Vagina (tissue), 2 donors: ENCODE measurements around the gene FGF19. TPM values are rescaled to one million over a fixed set of nuclear protein-coding genes. Genes with fewer than 3 reads are reported as not detected.
"Not testable (repeated sequence)": the region's sequence is repeated elsewhere in the genome, so short reads cannot be mapped to it uniquely, and the experiment has no call there.

Experiments used
- DNase-seq, 2 donors: peaks; one replicate each; pipeline ENCODE4 v3.0.0-alpha.2; 2017; ENCODE audit errors: extremely low spot score in 2 of 2
- H3K27ac ChIP-seq: fragments of 200-600 bp; sonication (generic); one replicate; pipeline ENCODE4 v1.5.1; 2019
- H3K27me3 ChIP-seq: fragments of 200-600 bp; sonication (generic); one replicate; pipeline ENCODE4 v1.5.1; 2019
- H3K36me3 ChIP-seq, 2 donors: fragments of 200-600 bp; sonication (generic); one replicate each; pipeline ENCODE4 v1.5.1; 2017 to 2019
- H3K4me1 ChIP-seq: fragments of 200-600 bp; sonication (generic); one replicate; pipeline ENCODE4 v1.5.1; 2019
- H3K4me3 ChIP-seq, 2 donors: fragments of 200-600 bp; sonication (generic); 1 replicate in 1 of 2; 2 replicates in 1 of 2; pipeline ENCODE4 v1.5.1; 2016 to 2019
- H3K9me3 ChIP-seq: fragments of 200-600 bp; sonication (generic); one replicate; pipeline ENCODE4 v1.5.1; 2019
- POLR2A ChIP-seq, 2 donors: fragments of 450-650 bp; IDR thresholded peaks; one replicate each; pipeline ENCODE4 v1.6.1; 2017; ENCODE audit warnings: antibody characterized with exemption in 2 of 2, mild to moderate bottlenecking in 2 of 2, moderate library complexity in 2 of 2
- POLR2AphosphoS5 ChIP-seq, 2 donors: sonication (generic); formaldehyde crosslinking; IDR thresholded peaks; one replicate each; pipeline ENCODE4 v1.9.0; 2017; ENCODE audit warnings: antibody characterized with exemption in 2 of 2, mild to moderate bottlenecking in 2 of 2, low read depth in 1 of 2; ENCODE audit not compliant: insufficient read depth in 1 of 2
- intact Hi-C: fragments of 100-400 bp; cut with DNase I; formaldehyde crosslinking; loops from one replicate; pipeline ENCODE4 v1.15.1; 2023
- total RNA-seq: library from RNA; depleted of rRNA; stranded (reverse); fragments of >200 nt; gene quantifications from one replicate; pipeline ENCODE4 v1.2.3, GENCODE V29; 2016
- TF ChIP-seq, protein P1 (sequence below), 3 experiments: fragments of 450-650 bp in 2 of 3; fragments of 200-600 bp in 1 of 3; sonication (generic) in 1 of 3; IDR thresholded peaks; one replicate each; pipeline ENCODE4 v1.5.1; 2017 to 2019; ENCODE audit warnings: antibody characterized with exemption in 3 of 3, mild to moderate bottlenecking in 2 of 3, moderate library complexity in 2 of 3

FGF19 gene
- total RNA-seq, 1 donor from 2014 or later: not detected

DNA sequence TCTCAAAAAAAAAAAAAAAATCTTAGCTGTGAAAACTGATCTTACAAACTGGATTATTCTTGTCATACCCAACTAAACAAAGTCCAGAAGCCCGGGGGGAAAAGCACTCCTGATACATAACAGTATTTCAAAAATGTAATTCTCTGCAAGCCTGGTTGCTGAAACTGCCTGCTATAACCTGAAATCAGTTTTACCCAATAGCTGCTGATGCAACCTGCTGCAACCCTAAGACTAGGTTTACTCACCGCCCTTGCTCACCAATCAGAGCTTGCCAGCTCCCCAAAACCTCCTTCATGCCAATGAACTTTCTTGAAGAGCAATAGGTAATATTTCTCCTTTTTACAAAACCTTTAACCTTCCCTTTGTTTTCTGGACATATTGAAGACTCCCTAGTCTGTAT is 12.4 kb downstream of the FGF19 start:
- H3K4me3 ChIP-seq: no peak overlapping the region
- no peaks in the 10 kb centered on the region for H3K27me3 ChIP-seq
- TF ChIP-seq POLR2A (IDR thresholded peaks at IDR 0.05): no peak
- TF ChIP-seq, protein P1, sequence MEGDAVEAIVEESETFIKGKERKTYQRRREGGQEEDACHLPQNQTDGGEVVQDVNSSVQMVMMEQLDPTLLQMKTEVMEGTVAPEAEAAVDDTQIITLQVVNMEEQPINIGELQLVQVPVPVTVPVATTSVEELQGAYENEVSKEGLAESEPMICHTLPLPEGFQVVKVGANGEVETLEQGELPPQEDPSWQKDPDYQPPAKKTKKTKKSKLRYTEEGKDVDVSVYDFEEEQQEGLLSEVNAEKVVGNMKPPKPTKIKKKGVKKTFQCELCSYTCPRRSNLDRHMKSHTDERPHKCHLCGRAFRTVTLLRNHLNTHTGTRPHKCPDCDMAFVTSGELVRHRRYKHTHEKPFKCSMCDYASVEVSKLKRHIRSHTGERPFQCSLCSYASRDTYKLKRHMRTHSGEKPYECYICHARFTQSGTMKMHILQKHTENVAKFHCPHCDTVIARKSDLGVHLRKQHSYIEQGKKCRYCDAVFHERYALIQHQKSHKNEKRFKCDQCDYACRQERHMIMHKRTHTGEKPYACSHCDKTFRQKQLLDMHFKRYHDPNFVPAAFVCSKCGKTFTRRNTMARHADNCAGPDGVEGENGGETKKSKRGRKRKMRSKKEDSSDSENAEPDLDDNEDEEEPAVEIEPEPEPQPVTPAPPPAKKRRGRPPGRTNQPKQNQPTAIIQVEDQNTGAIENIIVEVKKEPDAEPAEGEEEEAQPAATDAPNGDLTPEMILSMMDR (IDR thresholded peaks at IDR 0.05): no peak
- TF ChIP-seq POLR2AphosphoS5 (IDR thresholded peaks at IDR 0.05; ENCODE audit: insufficient read depth in 1 of 2, low read depth in 1 of 2): no peak
- no peak for DNase-seq
- H3K27ac ChIP-seq: no peak overlapping the region
- H3K9me3 ChIP-seq: no peaks in the 10 kb centered on the region
- no peaks in the 10 kb centered on the region for H3K36me3 ChIP-seq
- no peaks in the 10 kb centered on the region for H3K4me1 ChIP-seq
- intact Hi-C loops: loop anchor here (5.0 kb wide), 1 partner anchor 211 kb away; no protein-coding TSS in a partner anchor

DNA sequence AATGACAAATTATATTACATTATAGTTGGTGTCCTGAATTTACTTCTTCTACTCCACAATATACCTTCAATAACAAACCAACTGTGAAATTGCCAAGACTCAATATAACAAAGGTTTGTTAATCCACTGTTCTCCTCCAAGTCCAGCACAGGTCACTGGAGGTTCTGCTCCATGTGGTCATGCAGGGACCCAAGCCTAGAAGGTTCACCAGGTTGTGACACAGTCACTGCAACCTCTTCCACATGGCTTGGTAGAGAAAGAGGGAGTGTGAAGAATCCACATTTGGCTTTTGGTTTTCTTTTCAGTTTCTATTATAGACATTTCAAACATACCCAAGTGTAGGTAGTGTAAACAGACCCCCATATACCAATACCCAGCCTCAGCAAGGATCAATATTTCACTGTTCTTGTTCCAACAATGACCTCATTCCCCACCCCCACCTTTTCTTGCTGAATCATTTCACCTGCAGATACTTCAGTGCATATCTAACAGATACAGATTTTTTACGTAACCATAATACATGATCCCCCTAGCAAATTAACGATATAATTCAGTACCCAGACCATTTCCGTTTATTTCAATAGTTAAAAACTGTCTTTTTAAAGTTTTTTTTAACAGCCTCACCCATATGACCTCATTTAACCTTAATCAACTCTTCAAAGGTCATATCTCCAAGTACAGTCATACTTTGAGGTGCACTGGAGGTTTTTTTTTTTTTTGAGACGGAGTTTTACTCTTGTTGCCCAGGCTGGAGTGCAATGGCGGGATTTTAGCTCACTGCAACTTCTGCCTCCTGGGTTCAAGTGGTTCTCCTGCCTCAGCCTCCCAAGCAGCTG is 14.1 kb downstream of the FGF19 start:
- TF ChIP-seq POLR2A (IDR thresholded peaks at IDR 0.05) (no peak), POLR2AphosphoS5 (IDR thresholded peaks at IDR 0.05; ENCODE audit: insufficient read depth in 1 of 2, low read depth in 1 of 2) (no peak)
- TF ChIP-seq, protein P1 (IDR thresholded peaks at IDR 0.05): no peak
- intact Hi-C loops: loop anchor here (5.0 kb wide), 2 partner anchors 213 to 503 kb away; no protein-coding TSS in a partner anchor
- Histone ChIP-seq H3K27me3 (no peaks in the 10 kb centered on the region), H3K9me3 (no peaks in the 10 kb centered on the region), H3K27ac (no peak overlapping the region), H3K4me1 (peaks cover 7% of the 10 kb centered on the region), H3K36me3 (no peaks in the 10 kb centered on the region), H3K4me3 (no peak overlapping the region)
- no peak for DNase-seq

DNA sequence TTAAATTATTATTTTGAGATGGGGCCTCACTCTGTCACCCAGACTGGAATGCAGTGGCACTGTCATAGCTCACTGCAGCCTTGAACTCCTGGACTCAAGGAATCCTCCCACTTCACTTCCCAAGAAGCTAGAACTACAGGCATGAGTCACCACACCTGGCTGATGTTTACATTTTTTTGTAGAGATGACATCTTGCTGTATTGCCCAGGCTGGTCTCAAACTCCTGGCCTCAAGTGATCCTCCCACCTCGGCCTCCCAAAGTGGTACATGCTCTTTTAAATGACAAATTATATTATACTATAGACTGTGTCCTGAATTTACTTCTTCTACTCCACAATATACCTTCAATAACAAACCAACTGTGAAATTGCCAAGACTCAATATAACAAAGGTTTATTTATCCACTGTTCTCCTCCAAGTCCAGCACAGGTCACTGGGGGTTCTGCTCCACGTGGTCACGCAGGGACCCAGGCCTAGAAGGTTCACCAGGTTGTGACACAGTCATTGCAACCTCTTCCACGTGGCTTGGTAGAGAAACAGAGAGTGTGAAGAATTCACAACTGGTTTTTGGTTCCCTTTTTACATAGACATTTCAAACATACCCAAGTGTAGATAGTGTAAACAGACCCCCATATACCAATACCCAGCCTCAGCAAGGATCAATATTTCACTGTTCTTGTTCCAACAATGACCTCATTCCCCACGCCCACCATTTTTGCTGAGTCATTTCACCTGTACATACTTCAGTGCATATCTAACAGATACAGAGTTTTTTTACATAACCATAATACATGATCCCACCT is 15.7 kb downstream of the FGF19 start:
- not testable (repeated sequence) for H3K27me3 ChIP-seq, H3K36me3 ChIP-seq, H3K4me1 ChIP-seq, DNase-seq, H3K9me3 ChIP-seq, H3K4me3 ChIP-seq, H3K27ac ChIP-seq
- intact Hi-C loops: loop anchor here (5.0 kb wide), 1 partner anchor 504 kb away; no protein-coding TSS in a partner anchor

DNA sequence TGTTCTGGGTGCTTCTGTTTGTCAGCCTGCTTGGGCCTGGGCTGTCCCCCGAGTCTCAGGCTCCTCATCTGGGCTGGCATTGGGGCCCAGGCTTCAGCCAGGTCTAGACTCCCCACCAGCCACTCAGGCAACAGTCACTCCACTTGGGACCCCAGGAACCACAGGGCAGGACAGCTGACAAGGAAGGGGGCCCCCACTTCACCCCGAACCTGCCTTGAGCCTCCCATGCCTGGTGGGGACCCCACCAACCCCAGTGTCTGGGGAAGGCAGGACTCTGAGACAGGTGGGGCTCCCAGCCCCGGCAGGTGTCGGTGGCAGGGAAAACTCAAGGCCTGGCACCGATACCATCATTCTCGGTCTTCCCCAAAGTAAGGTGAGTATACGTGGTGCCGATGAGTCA is 17.0 kb downstream of the FGF19 start:
- Histone ChIP-seq H3K36me3 (no peaks in the 10 kb centered on the region), H3K27ac (no peak overlapping the region), H3K4me3 (no peak overlapping the region), H3K27me3 (no peaks in the 10 kb centered on the region), H3K9me3 (no peaks in the 10 kb centered on the region), H3K4me1 (peaks cover 7% of the 10 kb centered on the region)
- intact Hi-C loops: loop anchor here (5.0 kb wide), 1 partner anchor 505 kb away; no protein-coding TSS in a partner anchor
- no peak for TF ChIP-seq POLR2AphosphoS5 (IDR thresholded peaks at IDR 0.05; ENCODE audit: insufficient read depth in 1 of 2, low read depth in 1 of 2)
- TF ChIP-seq, protein P1 (IDR thresholded peaks at IDR 0.05): no peak
- TF ChIP-seq POLR2A (IDR thresholded peaks at IDR 0.05): no peak
- no peak for DNase-seq

DNA sequence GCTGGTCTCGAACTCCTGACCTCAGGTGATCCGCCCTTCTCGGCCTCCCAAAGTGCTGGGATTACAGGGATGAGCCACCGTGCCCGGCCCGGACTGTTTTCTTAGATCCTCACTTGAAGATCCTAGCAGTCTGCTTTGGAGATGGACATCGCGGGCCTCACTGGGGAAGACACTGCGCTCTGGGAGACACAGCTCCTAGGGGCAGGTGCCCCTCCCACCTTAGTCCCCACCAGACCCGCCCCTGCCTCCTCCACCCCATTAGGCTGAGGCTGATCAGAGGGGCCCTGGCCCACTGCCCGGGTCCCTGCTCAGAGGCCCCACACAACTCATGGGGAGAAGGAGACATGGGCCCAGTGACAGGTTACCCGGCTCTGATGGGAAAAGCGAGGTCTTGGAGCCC is 17.4 kb downstream of the FGF19 start:
- H3K4me3 ChIP-seq: no peak overlapping the region
- peaks cover 7% of the 10 kb centered on the region for H3K4me1 ChIP-seq
- no peak for DNase-seq
- H3K27me3 ChIP-seq: no peaks in the 10 kb centered on the region
- no peak for TF ChIP-seq POLR2A (IDR thresholded peaks at IDR 0.05)
- TF ChIP-seq, protein P1 (IDR thresholded peaks at IDR 0.05): no peak
- TF ChIP-seq POLR2AphosphoS5 (IDR thresholded peaks at IDR 0.05; ENCODE audit: insufficient read depth in 1 of 2, low read depth in 1 of 2): no peak
- H3K9me3 ChIP-seq: no peaks in the 10 kb centered on the region
- H3K27ac ChIP-seq: no peak overlapping the region
- intact Hi-C loops: loop anchor here (5.0 kb wide), 1 partner anchor 506 kb away; no protein-coding TSS in a partner anchor
- no peaks in the 10 kb centered on the region for H3K36me3 ChIP-seq
